ENCODE measurements around the gene KIF18B.

Gene KIF18B

DNA sequence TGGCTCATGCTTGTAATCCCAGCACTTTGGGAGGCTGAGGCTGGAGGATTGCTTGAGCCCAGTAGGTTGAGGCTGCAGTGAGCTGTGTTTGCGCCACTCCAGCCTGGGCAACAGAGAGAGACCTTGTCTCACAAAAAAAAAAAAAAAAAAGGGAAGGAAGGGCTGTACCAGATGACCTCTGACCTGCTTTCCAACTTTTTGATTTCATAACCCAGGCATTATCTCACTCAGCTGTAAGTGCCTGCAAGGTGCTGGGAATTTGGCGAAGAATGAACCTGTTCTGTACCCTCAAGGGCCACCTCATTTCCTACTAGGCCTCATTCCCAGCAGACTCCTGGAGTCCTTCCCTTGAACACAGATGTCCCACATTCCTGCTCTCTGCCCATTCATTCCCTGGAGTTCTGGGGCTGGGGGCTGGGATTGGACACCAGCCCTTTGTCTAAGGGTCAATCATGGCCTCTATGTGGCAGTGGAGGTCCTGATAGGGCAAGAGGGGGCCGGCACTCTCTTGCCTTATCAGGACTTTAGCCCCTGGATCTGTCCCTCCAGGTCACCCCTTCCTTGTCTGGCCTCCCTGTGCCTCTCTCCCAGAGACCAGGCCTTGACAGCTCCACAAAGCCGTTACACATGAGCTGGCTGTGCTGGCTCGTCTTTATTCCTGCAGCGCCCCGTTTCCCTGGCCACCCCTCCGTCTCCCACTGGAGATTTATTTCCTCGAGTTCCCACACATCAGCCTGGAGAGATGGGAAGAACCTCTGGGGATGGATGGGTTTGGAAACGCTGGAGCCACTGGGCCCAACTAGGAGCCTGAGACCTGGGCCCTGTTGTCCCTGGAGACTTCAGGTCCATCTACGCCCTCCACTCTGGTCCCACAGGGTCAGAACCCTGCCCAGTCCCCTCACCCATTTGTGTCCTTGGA is 31.5 kb downstream of the KIF18B start:
- no peak for DNase-seq

DNA sequence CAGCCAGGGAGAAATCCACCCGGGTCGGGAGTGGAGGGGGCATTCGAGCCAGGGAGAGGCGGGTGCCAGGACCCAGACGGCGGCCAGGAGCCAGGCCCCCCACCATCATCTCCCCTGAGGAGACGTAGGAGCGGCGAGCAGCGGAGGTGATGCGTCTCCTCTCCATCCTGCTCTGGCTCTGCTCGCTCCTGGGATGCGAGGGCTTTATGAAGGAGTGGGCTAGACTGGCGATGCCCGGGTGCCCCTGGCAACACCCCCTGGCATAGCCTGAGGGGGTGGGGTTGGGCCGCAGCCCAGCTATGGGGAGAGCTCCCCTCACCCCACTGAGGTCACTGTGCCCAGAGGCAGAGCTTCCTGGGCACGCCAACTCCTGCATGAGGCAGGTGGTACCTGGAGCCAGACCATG is 32.2 kb downstream of the KIF18B start, which contains the start of gene GFAP:
Gene GFAP (minus strand): TSS at position 180 of the 406 bp plus-strand sequence. CDS start 14 bp downstream, at position 166.
- DNase-seq: no peak

DNA sequence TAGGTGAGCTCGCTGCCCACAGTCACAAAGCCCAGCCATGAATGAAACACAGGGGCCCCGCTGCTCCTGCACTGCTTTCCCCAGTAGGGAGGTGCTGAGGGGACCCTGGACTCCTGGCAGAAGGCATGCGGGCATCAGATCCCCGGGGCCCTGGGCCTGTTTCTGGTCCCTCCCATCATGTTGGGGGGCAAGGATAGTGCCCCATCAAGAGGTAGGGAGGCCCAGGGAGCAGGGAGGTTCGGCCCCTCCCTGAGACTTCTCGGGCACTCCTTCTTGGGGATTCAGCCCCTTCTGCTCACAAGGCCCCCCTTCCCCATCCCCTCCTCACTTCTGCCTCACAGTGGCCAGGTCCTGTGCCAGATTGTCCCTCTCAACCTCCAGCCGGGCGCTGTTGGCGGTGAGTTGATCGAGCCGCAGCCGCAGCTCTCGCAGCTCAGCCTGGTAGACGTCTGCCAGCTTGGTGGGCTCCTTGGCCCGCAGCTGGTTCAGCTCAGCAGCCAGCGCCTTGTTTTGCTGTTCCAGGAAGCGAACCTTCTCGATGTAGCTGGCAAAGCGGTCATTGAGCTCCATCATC is 32.8 kb downstream of the KIF18B start:
- no peak for DNase-seq

DNA sequence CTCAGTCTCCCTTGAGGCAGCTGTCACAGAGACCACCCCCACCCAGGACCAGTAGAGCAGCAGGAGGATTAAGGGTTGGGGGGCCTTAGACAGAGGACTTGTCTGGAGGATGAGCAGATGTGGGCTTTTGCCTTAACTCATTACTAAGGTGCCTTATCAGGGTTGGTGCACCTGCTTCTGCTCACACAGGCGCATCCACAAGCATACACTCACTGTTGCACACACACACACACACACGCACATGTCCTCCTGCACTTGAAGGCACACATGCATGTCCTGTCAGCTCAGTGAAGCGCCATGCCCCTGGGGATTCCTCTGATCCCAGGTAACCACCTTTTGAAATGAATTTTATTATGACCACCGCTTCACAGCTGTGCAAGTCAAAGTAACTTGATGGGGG is 33.4 kb downstream of the KIF18B start:
- no peak for DNase-seq

DNA sequence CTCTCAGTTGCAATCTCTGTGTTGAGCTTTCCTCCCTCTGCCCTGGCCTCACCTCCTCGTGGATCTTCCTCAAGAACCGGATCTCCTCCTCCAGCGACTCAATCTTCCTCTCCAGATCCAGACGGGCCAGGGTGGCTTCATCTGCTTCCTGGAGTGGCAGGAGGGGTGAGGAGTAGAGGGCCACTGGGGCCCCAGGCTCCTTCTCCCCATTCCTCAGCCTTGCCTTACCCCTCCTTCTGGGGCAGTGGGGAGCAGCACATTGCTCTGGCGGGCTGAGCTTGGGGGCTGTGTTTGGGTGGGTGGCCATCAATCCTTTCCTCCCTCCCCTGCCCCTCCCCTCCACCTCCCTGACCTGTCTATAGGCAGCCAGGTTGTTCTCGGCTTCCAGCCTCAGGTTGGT is 33.9 kb downstream of the KIF18B start:
- DNase-seq: no peak

DNA sequence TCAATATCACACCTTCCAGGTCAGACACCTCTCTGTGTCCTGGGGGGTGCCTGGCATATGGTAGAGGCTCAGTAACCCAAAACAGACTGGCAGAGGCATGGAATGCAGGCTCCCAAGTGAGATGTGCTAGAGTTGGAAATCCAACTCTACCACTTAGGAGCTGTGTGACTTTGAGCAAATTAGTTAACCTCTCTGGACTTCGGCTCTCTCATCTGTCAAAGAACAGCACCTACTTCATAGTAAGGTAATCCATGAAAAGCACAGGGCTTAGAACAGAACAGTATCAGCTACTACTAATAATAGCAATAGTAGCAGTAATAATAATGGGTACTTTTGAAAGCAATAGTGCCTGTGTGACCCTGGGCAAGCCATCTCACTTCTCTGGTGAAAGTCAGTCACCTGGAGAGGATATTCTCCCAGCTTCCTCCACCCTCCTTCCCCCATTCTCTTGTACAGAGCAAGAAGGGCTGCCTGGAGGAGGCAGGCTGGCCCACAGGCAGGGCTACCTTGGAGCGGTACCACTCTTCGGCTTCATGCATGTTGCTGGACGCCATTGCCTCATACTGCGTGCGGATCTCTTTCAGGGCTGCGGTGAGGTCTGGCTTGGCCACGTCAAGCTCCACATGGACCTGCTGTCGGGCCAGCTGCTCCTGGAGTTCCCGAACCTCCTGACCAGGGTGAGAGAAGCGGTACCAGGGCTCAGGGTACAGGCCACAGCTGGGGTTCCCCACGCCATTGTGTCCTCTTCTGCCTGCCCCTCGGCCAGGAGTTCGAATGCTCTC is 34.6 kb downstream of the KIF18B start:
- DNase-seq: no peak

DNA sequence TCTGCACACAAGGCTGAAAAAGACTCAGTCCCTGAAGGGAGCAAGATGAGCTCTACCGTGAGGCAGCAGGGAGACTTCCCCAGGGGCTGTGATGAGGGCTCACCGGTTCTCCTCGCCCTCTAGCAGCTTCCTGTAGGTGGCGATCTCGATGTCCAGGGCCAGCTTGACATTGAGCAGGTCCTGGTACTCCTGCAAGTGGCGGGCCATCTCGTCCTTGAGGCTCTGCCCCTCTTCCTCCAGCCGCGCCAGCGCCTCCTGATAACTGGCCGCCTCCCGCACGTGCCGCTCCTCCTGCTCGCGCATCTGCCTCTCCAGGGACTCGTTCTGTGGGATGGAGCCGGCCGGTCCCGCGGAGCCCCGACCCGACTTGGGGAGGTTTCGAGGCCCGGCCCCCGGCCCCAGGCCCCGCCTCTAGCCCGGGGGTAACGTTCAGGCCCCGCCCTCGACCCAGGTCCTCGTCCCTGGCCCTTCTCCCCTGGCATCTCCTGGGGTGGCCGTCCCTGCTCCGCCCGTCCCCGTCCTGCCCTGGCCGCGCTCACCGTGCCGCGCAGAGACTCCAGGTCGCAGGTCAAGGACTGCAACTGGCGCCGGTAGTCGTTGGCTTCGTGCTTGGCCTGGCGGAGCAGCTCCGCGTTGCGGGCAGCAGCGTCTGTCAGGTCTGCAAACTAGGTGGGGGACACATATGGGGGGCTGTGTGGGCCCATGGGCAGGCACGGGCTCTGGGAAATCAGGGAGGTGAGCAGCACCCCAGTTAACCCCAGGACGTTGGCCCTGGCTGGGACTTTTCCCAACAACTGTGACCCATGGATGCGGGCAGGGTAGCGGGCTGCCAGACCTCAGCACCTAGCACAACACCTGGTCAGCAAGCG is 36.2 kb downstream of the KIF18B start:
- DNase-seq: no peak

DNA sequence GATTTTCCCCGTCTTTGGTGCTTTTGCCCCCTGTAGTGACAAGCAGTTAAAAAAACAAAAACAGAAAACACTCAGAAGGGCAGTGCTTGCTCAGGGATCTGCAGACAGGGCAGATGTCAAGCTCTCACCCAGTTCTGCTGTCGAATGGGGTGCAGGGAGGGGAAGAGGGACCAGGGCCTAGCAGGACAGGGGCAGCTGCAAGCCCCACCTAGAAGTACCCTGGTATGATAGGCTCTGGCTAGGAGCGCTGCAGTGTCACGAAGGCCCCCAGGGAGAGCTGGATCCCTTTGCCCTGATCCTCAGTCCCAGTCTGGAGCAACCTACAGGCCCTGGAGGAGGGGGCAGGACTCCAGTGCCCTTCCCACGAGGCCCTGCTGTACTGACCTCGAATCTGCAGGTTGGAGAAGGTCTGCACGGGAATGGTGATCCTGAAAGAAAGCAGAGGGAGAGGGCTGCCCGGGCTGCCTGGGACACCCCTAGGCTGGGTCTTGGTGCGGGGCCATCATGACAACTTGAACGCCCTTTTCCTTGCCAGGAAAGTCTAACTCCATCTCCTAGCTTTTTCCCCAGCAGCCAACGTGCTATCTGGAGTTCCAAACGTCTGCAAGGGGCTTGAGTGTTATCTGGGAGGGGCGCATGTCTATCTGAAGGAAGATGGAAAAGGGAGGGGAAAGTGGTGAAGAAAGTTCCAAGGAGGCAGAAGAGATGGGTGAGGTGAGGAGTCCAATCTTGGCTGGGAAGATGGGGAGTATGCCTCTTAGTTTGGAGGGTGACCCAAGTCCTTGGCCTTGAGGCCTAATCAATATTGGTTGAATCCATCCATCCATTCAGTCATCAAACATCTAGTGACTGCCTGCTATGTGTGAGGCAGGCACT is 37.1 kb downstream of the KIF18B start:
- no peak for DNase-seq

DNA sequence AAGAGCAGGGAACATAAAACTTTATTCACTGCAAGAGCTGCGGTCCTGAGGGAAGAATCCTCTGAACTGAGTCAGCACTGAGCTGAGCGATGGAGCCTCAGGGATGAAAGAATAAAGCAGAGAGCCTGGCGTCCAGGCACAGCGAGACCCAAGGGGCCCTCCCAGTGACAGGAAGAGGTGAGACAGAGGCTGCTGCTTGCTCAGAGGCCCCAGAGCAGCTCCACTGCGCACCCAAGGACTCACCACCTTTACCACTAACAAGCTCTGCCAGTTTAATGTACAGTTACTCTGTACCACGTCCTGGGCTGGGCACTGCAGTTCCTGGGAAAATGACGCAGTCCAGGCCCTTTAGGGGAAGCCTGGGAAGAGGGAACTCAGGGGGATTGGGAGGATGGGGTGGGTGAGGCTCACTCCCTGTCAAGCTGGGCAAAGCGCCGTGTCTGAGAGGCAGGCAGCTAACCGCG is 37.9 kb downstream of the KIF18B start:
- DNase-seq: no peak

DNA sequence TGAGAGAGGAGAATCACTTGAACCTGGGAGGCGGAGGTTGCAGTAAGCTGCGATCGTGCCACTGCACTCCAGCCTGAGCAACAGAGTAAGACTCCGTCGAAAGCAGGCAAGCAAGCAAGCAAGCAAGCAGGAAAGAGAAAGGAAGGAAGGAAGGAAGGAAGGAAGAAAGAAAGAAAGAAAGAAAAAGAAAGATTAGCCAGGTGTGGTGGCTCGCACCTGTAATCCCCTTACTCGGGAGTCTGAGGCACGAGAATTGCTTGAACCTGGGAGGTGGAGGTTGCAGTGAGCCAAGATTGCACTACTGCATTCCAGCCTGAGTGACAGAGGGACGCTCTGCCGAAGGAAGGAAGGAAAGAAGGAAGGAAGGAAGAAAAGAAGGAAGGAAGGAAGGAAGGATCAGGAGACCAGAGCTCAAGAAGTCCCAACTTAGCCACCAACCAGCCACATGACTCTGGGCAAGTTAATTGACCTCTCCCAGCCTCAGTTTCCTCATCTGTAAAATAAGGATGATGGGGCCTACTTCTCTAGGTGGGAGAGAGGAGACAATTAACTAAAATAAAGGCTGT is 38.7 kb downstream of the KIF18B start:
- DNase-seq: no peak

DNA sequence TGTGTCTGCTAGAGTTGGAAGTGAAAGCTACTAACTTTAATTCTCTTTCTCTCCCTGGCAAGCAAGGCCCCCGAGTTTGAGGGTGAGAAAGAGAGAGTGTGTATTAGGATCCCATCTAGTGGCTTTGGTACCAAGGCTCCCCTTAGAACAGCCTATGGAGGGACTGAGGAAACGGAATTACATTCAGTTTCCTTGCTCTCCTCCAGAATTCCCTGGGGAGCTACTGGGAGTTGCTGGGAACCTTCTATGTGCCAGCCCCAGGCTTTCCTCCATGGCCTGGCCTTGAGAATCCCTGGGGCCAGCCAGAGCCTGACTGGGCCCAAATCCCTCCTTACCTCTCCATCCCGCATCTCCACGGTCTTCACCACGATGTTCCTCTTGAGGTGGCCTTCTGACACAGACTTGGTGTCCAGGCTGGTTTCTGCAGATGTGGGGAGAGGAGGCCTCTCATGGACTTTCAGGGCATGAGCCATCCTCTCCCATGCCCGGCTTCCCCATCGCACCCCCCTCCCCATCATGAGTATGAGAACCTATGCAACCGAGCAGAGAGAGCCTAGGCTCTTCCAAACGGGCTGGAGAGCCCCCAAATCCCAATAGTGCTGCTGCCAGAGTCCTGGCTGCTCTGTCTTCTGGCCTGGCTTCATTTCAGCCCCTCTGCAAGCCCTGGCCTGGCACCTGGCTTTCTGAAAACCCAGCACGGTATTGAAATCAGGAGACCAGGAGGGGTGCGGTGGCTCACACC is 39.7 kb downstream of the KIF18B start:
- no peak for DNase-seq

DNA sequence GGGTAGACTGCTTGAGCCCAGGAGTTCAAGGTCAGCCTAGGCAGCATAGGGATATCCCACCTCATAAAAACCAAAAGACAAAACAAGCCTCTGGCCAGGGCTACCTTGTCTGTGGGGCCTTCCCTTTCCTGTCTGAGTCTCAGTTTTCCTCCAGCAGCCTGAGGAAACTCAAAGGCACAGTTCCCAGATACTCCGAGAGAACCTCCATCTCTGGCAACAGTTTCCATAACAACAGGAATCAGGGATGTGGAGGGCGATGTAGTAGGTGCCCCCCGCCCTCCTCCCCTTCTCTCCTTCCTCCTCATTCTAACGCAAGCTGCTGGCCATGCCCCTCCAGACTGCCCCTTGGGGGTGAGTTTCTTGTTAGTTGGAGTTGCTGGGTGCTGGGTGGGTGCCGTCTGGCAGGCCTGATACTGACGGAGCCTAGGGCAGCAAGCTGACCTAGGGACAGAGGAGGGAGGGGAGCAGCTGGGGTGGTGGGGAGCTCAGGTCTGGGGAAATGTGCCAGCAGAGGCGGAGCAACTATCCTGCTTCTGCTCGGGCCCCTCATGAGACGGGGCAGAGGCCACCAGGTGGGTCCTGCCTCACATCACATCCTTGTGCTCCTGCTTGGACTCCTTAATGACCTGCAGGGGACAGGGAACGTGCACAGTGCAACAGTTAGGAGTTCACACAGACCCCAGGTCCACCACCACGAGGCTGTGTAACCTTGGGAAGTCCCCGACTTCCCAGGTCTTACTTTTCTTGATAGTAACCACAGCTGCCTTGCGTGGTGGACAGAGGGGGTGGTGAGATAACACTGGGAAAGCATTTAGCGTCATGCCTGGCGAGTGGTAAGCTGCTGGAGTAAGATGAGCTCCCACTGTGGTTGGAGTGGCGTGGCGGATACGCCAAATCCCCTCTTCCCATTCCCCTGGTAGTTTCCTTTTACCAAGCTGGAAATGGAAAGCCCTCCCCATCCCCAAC is 40.5 kb downstream of the KIF18B start:
- no peak for DNase-seq

DNA sequence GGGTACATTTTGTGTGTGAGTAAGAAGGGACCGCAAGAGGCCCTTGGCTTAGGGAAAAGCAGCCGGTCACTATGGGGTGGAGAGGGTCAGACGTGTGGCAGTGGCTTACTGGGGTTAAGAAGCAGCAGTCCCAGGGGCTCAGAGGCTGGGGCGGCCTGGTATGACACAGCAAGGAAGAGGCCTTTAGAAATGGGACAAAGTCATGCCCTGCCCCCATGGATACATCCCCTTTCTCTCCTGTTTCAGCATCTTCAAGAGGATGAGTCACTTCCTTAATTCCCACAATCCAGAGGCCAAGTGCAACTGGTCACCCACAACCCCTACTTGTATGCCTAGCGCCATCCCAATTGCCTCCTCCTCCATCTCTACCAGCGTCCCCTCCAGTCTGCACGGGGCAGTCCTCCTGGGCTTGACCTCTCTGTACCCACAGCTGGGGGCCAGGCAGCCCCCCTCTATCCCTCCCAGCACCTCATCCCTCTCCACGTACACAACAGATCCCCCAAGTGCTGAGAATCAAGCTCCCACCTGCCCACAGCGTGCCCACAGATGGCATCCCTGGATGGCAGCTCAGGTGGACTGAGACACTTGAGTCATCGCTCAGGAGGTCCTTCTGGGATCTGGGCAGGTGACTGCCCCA is 41.4 kb downstream of the KIF18B start:
- no peak for DNase-seq

DNA sequence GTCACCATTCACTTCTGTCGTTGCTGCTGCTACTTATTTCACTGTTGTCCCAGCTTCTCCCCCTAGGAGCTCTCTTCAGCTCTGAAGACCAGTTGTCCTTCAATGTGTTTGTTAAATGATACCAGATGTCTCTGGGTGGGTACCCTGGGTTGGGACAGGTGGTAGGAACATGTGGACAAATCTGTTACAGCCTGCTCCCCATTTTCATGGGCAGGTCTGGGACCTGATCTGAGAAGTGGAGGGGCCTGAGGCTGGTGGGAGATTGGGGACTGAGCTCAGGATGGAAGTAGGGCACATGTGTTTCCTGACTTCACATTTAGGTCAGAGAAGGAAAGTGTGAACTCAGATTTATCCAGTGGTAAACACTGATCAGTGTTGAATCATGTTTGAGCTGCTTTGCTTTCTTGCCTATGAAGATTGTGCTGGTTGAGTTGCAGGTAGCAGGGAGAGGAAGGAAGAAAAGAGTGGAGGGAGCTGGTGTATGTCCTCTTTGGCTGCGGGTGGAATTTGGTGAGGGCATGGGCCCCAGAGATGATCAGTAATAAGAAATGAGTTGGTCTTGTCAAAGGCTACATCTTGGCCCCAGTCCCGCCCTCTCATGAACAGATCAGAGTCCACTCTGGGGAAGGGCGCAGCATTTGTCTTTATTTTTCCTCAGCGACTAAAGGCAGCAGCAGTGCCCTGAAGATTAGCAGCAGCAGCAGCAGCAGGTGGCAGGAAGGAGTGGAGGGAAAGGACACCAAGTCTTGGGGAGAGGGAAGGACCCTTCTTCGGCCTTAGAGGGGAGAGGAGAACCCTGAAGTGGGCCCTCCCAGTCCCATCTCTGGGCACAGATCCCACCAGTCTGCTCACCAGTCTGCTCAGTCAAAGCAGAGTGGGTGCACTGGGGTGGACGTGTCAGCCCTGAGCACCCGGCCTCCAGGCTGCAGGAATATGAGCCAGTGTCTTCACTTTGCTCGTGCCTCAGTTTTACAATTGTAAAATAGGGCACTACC is 42.3 kb downstream of the KIF18B start:
- no peak for DNase-seq

DNA sequence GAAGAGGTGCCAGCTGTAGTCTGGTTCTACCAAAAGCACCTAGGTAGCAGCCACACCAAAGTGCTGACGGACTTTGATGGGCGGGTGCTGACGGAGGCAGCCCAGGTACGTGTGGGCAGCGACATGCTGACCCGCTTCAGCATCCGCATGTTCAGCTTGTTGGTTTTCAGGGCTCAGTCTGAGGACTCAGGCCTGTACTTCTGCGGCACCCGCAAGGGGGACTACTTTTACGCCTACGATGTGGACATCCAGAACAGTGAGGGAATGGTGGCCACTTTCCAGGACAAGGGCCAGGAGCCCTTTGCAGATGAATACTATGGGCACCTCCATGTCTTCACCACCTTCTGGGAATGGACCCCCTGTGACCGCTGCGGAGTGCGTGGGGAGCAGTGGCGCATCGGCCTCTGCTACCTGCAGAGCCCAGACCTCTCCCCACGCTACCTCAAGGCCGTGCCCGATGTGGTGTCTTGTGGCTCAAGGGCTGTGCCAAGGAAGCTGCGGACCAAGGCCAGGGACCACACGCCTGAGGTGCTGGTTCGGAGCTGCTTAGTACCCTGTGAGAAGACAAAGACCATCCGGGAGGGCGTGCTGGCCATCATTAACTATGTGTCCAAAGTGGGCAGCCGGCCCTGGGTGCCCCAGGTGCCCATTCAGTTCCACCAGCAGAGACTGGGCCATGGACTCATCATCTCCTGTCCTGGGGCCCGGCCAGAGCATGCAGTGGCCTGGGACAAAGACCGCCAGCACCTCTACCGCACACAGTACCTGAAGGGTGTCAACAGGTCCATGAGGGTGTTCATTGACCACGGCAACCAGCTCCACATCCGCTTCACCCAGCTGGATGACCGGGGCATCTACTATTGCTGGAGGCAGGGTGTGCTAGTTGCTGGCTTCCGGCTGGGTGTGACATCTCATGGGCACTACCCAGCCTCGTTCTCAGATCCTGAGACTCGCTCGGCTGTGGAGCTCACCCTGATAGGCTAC is 43.3 kb downstream of the KIF18B start:
- DNase-seq: no peak
